Body of pancreas (tissue), 4 donors: ENCODE results near the gene ZRANB1.

ENCODE experiments used
- CTCF ChIP-seq, 7 experiments: fragments of 450-650 bp in 4 of 7; fragments of 200-600 bp in 3 of 7; sonication (generic) in 3 of 7; IDR thresholded peaks; one replicate each; pipeline ENCODE4 v1.5.1; 2016 to 2019; ENCODE audit warnings: antibody characterized with exemption in 7 of 7
- POLR2A ChIP-seq, 3 donors: fragments of 450-650 bp; IDR thresholded peaks; one replicate each; pipeline ENCODE4 v1.6.1; 2016; ENCODE audit warnings: antibody characterized with exemption in 3 of 3, mild to moderate bottlenecking in 2 of 3

- TF ChIP-seq POLR2A (IDR thresholded peaks at IDR 0.05), result no peak
- TF ChIP-seq CTCF (IDR thresholded peaks at IDR 0.05), result no peak
These were observed 54.4 kb downstream of the ZRANB1 start for GRCh38 chr10:124996127-124996853.
